HUDEP-2 (cell line): ENCODE results near the gene EDA2R.

Source experiments
- DNase-seq, 76 experiments: peaks; one replicate each; lab custom pipeline; 2025; ENCODE audit not compliant: unreplicated experiment in 76 of 76; lab: John Stamatoyannopoulos, UW

The EDA2R gene, protein sequence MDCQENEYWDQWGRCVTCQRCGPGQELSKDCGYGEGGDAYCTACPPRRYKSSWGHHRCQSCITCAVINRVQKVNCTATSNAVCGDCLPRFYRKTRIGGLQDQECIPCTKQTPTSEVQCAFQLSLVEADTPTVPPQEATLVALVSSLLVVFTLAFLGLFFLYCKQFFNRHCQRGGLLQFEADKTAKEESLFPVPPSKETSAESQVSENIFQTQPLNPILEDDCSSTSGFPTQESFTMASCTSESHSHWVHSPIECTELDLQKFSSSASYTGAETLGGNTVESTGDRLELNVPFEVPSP

DNA sequence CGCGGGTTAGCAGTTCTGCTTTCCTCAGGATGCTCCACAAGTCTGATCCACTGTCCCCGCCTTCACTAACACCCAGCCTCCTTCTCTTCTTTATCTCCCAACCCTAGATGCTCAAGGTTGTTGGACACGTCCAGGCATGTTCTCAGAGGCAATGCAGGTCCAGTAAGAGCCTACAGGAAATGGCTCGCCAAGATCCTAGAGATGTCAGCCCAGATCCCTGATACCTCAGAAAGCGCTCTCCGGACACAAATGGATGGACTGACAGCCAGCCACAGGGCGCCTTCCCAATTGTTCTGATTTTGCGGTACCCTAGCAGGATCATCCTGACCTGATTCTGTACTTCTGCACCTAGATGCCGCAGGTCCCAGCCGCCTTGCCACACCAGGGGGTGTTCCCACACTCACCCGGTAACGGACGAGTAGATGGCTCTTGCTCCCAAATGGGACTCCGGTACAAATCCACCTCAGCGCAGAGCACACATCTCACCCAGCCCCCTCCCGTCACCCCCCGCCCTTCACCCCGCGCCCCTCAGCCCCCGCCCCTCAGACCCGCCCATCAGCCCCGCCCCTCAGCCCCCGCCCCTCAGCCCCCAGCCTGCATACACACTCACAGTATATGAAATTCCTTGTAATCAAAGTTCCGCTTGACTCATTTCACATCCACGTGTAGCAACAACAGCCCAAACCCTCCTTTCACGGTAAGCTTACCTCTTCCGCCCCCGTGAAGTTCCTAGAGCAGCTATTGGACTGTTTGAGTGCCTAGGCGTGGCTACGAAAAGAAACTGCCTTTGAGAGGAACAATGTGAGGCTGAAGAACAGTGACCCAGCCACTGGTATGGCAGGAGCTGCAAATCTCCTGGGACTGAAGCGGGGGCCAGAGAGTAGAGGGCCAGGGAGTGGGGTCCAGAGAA, at the start of gene EDA2R:
EDA2R (minus strand) TSS at position 488 of the 910 bp plus-strand sequence. CDS start 23,058 bp downstream, outside the sequence.
- peak in 1 of 76 experiments; percentile 0 for DNase-seq

DNA sequence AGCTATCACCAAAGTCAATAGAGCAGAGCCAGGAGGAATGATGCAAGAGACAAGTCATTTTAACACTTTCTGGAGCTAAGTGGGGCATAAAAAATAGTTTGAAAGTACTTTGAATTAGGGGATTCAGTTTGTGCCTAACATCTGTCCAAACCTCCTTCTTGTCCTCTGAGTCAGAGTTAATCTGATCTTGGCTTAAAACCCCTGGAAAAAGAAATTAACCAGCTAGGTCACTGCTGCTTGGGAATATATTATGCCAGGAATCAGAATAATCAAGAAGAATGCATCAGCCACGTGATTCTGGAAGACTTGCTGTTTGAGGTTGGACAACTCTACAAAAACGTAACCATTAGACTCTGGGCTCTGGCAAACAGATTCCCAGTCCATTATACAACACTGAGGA, 45.3 kb upstream of the EDA2R start:
- no peak for DNase-seq

DNA sequence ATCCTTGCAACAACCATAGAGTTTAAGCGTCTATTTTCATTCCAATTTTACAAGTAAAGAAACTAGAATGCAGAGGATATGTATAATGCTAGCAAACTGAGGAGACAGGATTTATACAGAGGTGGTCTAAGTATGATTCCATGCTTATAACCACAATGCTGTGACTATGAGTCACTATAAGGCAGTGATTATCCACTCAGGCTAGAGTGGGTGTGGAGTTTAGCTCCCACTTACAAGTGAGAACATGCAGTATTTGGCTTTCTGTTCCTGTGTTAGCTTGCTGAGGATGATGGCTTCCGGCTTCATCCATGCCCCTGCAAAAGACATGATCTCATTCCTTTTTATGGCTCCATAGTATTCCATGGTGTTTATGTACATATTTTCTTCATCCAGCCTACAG, 41.6 kb upstream of the EDA2R start:
- DNase-seq: no peak

DNA sequence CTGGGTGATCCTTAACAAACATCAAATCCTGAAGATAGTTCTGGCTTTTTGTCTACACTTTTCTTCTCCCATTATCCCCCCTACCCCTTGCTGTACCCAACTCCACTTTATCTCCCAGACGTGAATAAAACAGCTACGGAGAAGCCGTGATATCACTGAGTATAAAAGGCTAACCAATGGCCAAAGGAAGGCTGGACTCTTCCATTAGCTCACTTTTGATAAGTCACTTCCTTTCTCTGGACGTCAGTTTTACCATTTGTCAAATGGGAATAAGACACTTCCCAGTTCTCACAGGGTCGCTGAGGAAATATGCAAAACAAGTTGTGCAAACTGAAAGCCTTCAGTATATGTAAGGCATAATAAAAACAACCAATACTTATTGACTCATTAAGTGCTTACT, 38.6 kb upstream of the EDA2R start:
- DNase-seq: no peak

DNA sequence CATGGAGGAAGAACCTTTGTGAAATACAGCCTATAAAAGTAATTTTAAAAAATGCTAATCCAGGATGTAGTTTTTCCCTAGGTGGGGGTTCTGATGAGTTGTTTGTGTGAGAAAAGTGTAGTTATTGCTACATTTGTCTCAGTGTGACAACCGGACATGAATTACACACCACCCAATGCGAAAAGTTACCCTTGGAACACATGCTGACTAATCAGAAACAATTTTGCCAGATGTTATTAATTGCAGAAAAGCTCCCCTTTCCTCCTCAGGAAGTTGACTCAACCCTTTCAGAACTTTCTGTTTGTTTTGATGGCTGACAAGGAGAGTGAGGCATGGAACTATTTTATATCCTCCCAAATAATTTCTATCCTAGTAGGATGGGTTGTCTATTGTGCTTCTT, 38.1 kb upstream of the EDA2R start:
- no peak for DNase-seq

DNA sequence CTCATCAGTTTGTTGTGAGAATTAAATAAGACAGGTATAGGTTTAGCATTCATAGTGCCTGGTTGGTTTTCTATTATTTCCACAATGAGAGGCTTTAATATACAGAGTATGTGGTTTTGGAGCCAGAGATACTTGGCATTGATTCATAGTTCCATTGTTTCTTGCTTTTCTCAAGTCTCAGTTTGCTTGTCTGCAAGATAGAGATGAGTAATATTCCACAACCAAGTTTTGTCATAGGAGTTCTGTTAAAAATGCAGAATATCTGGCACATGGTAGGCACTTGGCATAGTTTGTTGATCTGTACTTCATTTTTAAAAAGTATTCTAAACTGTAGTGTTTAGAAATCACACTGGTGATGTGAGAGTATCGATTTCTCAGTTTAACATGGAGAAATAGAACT, 37.5 kb upstream of the EDA2R start:
- DNase-seq: no peak

DNA sequence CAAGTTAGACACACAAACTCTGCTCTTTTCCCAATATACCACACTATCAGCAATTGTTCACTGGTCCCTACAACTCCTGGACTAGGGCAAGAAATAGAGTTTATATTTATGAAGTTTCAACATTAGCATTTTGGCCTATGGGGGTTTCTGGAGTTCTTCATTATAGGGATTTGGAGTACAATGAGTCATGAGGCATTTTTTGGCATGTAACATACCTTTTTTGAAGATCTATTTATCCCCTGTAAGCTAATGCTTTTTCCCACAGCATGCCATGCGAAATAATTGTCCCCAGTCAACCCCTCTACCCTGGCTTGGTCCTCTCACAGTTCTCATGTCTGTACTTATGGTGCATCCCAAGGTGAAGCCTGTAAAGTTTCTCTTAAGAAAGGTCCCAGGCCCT, 36.7 kb upstream of the EDA2R start:
- DNase-seq: no peak

DNA sequence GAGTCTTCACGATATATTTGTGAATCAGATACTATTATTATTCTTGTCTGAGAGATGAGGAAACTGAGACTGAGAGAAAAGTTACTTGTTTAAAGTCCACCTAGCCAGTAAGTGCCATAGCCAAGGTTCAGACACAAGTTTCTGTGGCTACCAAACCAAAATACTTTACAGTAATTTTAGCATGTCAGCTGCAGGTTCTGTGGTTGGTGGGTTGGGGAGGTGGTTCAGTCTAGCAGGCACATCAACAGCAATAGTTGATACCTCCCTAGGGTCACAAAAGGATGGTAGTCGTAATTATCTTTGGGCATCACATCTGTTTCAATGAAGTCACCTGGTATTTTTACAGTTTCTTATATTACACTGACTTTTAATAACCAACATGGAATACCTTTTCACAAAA, 35.6 kb upstream of the EDA2R start:
- DNase-seq: no peak

DNA sequence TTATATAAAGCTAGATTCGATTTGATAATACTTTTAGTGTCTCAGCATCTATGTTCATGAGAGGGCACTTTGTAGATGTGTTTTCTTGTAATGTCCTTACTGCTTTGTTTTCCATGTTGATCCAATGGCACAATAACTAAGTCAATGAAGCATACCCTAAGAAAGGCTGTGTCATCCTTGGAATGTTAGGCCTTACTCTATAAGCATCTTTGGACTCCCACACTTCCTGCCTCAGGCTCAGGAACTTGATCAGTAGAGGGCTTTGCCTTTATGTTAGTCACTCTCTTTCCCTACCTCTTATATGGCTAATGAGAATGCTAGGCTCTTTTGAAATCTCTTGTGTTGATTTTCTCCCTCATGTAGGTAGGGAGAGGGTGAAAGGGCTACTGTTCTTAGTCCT, 33.2 kb upstream of the EDA2R start:
- no peak for DNase-seq

DNA sequence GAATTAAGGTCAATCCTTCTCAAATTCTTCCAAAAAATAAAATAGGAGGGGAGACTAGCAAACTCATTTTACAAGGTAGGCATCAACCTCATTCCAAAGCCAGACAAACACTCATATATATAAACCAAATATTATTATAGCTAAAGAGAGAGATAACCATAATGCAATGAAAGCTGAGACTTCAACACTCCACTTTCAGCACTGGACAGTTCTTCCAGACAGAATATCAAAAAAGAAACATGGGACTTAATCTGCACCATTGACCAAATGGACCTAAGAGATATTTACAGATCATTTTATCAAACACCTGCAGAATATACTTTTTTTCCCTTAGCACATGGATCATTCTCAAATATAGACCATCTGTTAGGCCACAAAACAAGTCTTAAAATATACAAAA, 15.5 kb upstream of the EDA2R start:
- no peak for DNase-seq

DNA sequence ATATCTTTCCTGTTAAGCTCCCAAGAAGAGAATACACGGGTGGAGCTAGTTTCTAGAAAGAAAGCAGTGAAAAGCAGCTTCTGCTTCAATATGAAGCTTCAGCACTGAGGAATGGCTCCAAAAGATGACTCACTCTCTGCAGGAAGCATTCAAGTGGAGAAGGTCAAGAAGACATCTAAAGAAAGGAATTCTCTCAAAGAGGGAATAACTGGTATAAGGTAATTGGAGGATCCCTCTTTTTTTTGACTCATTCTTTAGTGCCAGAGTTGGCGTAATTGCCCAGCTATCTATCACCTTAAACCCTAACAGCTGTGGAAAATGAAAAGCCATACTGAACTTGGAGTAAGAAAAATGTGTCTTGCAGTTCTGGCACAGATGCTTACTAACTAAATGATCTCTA, 3.5 kb downstream of the EDA2R start:
- no peak for DNase-seq

DNA sequence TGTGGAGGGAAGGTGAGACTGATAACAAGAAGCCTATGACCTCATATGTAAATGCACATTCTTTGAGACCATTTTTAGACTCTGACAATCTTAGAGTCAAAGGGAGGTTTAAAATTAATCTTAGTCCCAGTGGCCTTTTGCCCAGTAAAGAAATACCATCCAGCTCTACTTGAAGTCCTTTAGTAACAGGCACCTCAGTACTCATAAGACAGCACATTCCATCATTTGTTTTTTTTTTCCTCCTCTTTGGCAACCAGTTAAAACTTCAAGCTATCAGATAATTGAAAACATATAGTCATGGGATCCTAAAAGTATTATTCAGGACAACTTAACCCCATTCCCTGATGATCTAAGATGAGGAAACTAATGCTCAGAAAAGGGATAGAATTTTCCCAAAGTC, 4.6 kb downstream of the EDA2R start:
- no peak for DNase-seq

DNA sequence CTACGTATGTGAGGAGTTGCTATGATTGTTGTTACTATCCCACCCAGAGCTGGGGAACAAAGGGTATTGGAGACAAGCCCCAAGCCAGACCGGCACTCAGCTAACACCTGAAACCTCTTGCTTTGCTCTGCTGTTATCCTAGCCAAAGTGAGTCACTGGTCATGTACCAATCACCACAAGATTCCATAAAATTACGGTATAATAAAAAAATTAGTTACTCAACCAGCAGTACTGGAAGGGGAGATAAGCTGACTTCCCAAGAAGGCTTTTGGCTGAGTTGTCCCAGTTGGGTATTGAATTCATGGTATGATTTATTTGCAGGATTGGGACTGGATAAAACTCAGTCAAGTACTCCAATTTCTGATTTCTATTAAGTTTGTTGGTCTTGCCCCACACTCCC, 5.3 kb downstream of the EDA2R start:
- no peak for DNase-seq

DNA sequence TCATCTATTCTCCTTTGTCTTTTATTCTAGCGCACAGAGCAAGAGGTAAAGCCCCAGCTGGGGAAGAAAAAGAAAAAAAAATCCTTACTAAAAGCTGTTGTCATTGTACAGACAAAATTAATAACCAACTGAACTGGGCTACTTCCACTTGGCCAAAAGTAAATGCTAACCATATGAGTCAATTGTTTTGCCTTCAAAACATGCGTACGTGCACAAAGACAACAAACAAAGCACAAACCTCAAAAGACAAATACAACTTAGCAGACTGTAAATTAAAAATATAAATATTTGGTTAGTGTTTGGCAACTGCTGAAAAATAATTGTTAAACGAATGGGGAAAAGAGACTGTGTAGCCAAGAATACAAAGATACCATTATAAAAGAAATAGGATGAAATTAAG, 5.9 kb downstream of the EDA2R start:
- DNase-seq: no peak

DNA sequence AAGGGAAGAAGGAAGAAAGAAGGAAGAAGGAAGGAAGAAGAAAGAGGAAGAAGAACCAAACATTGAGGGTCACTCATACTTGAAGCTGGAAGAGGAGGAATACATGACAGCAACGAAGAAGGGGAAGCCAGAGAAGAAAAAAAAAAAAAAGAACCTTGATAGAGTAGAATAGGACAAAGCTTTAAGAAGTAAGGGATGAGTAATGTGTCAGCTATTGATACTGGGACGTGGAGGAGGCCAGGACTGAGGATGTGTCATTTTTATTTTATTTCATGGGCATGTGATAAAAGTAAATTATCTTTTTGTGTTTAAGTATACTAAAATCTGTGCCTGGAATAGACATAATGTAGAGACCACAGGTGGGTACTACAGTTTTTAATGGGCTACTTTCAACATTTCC, 6.4 kb downstream of the EDA2R start:
- no peak for DNase-seq

DNA sequence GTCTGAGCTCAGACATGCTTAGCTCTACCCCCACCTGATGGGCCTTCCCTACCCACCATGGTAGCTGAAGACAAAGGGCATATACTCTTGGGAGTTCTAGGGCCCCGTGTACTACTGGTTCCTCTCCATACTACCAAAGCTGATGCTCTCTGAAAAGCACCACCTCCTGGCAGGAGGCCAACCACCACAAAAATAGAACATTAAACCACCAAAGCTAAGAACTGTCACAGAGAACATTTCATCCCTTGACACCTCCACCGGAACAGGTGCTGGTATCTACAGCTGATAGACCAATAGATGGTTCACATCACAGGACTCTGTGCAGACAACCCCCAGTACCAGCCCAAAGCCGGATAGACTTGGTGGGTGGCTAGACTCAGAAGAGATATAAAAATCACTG, 13.4 kb downstream of the EDA2R start:
- no peak for DNase-seq

DNA sequence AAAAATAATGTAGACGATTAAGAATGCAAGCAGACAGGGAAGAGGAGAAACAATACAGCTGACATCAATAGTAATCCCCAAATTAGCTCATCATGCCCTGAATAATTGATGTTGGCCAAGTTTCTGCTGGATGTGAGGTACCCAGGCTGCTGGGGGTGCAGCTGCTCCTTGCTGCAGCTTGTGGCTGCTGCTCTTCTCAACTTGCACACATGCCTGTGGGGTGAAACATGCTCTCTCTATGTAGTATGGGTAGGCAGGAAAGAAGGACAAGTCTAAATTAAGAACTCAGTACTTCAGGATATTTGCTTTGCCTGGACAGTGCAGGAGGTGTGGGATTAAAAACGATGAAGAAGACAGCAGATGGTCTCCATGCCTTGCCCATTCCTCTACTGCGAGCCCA, 16.7 kb downstream of the EDA2R start:
- DNase-seq: no peak

DNA sequence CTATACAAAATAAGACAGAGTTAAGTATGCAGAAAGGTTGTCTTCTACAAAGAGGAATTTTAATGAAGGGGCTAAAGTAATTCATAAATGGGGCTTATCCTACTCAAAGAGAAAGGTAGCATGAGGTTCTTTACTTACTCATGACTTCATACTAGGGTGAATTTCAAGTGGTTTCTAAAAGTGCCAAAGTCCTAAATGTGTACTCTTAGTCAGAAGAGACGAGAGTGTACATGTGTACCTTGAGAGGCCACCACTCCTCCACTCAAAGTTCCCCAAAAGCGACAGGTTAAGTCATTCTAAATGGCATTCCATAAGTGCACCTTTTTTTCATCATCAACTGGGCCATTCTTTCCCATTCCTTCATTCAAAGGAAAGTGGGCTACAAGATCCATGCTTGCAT, 21.9 kb downstream of the EDA2R start:
- no peak for DNase-seq

DNA sequence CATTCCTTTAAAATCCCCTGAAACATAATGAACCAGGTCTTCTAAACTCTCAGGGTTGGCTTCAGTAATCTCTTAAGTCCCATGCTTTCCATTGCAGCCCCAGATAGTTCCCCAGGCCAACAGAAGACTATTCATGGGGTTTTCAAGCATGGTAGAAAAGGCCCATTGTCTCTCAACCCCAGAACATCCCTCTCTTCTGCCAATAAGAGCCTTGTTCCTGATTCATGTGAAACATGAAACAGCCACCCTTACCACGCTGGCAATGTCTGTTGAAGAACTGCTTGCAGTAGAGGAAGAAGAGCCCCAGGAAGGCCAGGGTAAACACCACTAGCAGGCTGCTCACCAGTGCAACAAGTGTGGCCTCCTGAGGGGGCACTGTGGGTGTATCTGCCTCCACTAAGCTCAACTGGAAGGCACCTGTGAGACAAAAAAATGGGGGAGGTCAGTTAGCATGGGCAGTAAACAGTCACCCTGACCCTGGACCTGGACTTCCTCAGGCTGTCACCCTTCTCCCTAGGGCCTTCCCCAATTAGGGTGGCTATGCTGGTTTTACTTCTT, 36.4 kb downstream of the EDA2R start:
- DNase-seq: no peak

DNA sequence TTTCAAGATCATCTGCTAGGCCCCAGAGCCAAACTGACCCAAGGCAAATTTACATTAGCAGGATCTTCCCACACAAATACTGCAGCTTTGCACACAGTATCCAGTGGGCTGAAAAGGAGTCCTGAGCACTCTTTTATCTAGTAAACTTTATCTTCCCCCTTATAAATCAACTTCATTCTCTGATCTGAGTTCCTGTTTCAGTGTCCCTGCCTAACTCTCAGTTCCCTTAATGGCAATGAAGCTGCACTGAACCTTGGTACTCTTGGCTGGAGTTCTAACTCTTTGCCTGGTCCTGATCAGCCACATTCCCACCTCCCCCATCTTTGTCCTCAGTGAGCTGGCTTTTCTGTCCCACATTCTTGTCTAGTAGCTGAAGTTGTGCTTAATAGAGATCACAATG, 37.4 kb downstream of the EDA2R start:
- no peak for DNase-seq

DNA sequence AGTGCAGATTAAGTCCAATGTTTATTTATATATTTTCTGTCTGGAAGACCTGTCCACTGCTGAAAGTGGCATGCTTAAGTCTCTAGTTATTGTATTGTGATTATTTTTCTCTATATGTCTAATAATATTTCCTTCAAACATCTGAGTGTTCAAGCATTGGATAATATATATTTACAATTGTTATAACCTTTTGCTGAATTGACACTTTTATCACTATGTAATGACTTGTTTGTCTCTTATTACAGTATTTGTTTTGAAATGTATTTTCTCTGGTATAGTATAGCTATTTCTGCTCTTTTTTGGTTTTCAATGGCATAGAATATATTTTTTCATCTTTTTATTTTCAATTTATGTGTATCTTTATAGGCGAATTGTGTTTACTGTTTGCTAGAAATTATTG, 59.7 kb downstream of the EDA2R start:
- DNase-seq: no peak

DNA sequence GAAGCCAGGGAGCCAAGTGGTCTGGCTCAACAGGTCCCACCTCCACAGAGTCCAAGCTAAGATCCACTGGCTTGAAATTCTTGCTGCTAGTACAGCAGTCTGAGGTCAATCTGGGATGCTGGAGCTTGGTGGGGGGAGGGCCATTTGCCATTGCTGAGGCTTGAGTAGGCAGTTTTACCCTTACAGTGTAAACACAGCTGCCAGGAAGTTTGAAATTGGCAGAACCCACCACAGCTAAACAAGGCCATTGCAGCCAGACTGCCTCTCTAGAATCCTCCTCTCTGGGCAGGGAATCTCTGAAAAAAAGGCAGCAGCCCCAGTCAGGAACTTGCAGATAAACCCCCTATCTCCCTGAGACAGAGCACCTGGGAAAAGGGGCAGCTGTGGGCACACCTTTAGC, 84.9 kb downstream of the EDA2R start:
- DNase-seq: no peak
